Ovary (tissue), 3 donors: ENCODE data around the gene ADGRD1.
A peak's percentile ranks its signal among the peaks of the same experiment; 100 is the strongest.

Experiments
- EP300 ChIP-seq: sonication (generic); formaldehyde crosslinking; IDR thresholded peaks from one replicate; pipeline ENCODE4 v1.6.1; 2017; ENCODE audit warnings: antibody characterized with exemption
- POLR2A ChIP-seq: fragments of 450-650 bp; IDR thresholded peaks from one replicate; pipeline ENCODE4 v1.6.1; 2017; ENCODE audit warnings: antibody characterized with exemption, mild to moderate bottlenecking, moderate library complexity
- TF ChIP-seq, protein P1 (sequence below), 3 donors: fragments of 450-650 bp in 2 of 3; fragments of 200-600 bp in 1 of 3; IDR thresholded peaks; one replicate each; pipeline versions ENCODE4 v1.5.1 to v1.8.0; 2016 to 2022; ENCODE audit warnings: antibody characterized with exemption in 3 of 3, mild to moderate bottlenecking in 1 of 3
- donor health status: DM: no; HTN: no; CAD: no.

- no peak for TF ChIP-seq POLR2A
- TF ChIP-seq, protein P1, sequence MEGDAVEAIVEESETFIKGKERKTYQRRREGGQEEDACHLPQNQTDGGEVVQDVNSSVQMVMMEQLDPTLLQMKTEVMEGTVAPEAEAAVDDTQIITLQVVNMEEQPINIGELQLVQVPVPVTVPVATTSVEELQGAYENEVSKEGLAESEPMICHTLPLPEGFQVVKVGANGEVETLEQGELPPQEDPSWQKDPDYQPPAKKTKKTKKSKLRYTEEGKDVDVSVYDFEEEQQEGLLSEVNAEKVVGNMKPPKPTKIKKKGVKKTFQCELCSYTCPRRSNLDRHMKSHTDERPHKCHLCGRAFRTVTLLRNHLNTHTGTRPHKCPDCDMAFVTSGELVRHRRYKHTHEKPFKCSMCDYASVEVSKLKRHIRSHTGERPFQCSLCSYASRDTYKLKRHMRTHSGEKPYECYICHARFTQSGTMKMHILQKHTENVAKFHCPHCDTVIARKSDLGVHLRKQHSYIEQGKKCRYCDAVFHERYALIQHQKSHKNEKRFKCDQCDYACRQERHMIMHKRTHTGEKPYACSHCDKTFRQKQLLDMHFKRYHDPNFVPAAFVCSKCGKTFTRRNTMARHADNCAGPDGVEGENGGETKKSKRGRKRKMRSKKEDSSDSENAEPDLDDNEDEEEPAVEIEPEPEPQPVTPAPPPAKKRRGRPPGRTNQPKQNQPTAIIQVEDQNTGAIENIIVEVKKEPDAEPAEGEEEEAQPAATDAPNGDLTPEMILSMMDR (IDR thresholded peaks at IDR 0.05): peak; percentile 96 to 98 (median 97)
- no peak for TF ChIP-seq EP300
Measured at GRCh38 chr12:130916241-130916911, 37.3 kb upstream of the ADGRD1 start.
